ENCODE data around the gene HSD17B8. TPM values are rescaled to one million over a fixed set of nuclear protein-coding genes. Genes with fewer than 3 reads are reported as not detected.

Gene HSD17B8
- polyA plus RNA-seq, 1 of the 3 experiments (the other 2 are of a cell fraction), result 37.5 TPM

GRCh38 chr6:33248643-33248931, 44.1 kb downstream of the HSD17B8 start:
- no peaks in the 10 kb centered on the region for H4K20me1 ChIP-seq (ENCODE audit: insufficient read depth)
- H3K4me3 ChIP-seq (ENCODE audit: low read depth in 2 of 2, low read length in 1 of 2), result peak overlapping the region; percentile 62 to 76
- peak overlapping the region; percentile 72 for H3K9ac ChIP-seq
- H2AFZ ChIP-seq (ENCODE audit: low read depth), result peak overlapping the region; percentile 84
- H3K4me2 ChIP-seq, result peak overlapping the region; percentile 98
- peaks cover 39% of the 10 kb centered on the region for H3F3A ChIP-seq (replicated peaks; ENCODE audit: insufficient read depth)
- TF ChIP-seq EP300 (IDR thresholded peaks at IDR 0.05; ENCODE audit: borderline replicate concordance in 1 of 2, low read depth in 1 of 2, low read length in 1 of 2), result no peak
- TF ChIP-seq TAF1 (IDR thresholded peaks at IDR 0.05; ENCODE audit: borderline replicate concordance, low read depth, low read length), result peak; percentile 1; the same call in 1 of the 2 replicates
- H3K9me3 ChIP-seq, result no peaks in the 10 kb centered on the region
- no peaks in the 10 kb centered on the region for H3K9me2 ChIP-seq
- H3K4me1 ChIP-seq (ENCODE audit: control insufficient read depth in 1 of 2, insufficient read depth in 2 of 2, low read depth in 1 of 2, low read length in 1 of 2), result peaks cover 21 to 30% of the 10 kb centered on the region in 2 experiments
- H3K27ac ChIP-seq (ENCODE audit: low read depth in 2 of 2, low read length in 1 of 2), result peak overlapping the region; percentile 96
- peaks cover 10% of the 10 kb centered on the region; the same call in 1 of the 2 replicates for H3K79me2 ChIP-seq (ENCODE audit: insufficient read depth)
- 9% methylated on average over 13 of the region's 18 CpGs for WGBS (ENCODE audit: low lambda C conversion rate)
- H3K27me3 ChIP-seq (ENCODE audit: insufficient read depth), result no peaks in the 10 kb centered on the region; the same call in 1 of the 2 replicates
- H3K36me3 ChIP-seq (replicated peaks in 1 of 2; ENCODE audit: control insufficient read depth in 1 of 2, insufficient read depth in 2 of 2, low read length in 1 of 2), result peaks cover 6 to 14% of the 10 kb centered on the region in 2 experiments
- no peak for DNase-seq
- CTCF ChIA-PET, result interaction anchor here (0.6 to 7.3 kb wide), 58 partner anchors 10 to 395 kb away, joined by 3 to 96 read pairs (median 6); partner anchors contain the start of genes B3GALT4, HLA-DMA, HLA-DMB and HLA-DOA
- POLR2A ChIA-PET, result interaction anchor here (1.0 to 3.0 kb wide), 8 partner anchors 12 to 354 kb away, joined by 3 to 18 read pairs (median 5); partner anchors contain the start of genes B3GALT4, HSD17B8, RING1 and RPS18

- H3K27me3 ChIP-seq (ENCODE audit: insufficient read depth), result no peaks in the 10 kb centered on the region
- no peaks in the 10 kb centered on the region for H4K20me1 ChIP-seq (ENCODE audit: insufficient read depth)
- peaks cover 6 to 16% of the 10 kb centered on the region in 2 experiments for H3K36me3 ChIP-seq (replicated peaks in 1 of 2; ENCODE audit: control insufficient read depth in 1 of 2, insufficient read depth in 2 of 2, low read length in 1 of 2)
- DNase-seq, result peak; percentile 88
- CTCF ChIA-PET, result interaction anchor here (0.6 to 7.3 kb wide), 58 partner anchors 10 to 839 kb away, joined by 3 to 96 read pairs (median 6); partner anchors contain the start of genes B3GALT4, HLA-DMA, HLA-DMB and HLA-DOA
- no peaks in the 10 kb centered on the region for H3K9me3 ChIP-seq
- H3F3A ChIP-seq (replicated peaks; ENCODE audit: insufficient read depth), result peaks cover 41% of the 10 kb centered on the region
- peak overlapping the region; percentile 96 for H3K27ac ChIP-seq (ENCODE audit: low read depth in 2 of 2, low read length in 1 of 2)
- POLR2A ChIA-PET, result interaction anchor here (0.8 to 3.0 kb wide), 9 partner anchors 23 to 277 kb away, joined by 3 to 18 read pairs (median 5); partner anchors contain the start of genes B3GALT4, HSD17B8, RING1 and RPS18
- H3K9ac ChIP-seq, result peak overlapping the region; percentile 90
- whole genome bisulfite sequencing (ENCODE audit: low lambda C conversion rate), result 0% methylated on average over 14 of the region's 58 CpGs
- peak overlapping the region; percentile 62 to 76 for H3K4me3 ChIP-seq (ENCODE audit: low read depth in 2 of 2, low read length in 1 of 2)
- H3K4me1 ChIP-seq (ENCODE audit: control insufficient read depth in 1 of 2, insufficient read depth in 2 of 2, low read depth in 1 of 2, low read length in 1 of 2), result peaks cover 21 to 30% of the 10 kb centered on the region in 2 experiments
- H3K9me2 ChIP-seq, result no peaks in the 10 kb centered on the region
- peak overlapping the region; percentile 98 for H3K4me2 ChIP-seq
- peaks cover 10% of the 10 kb centered on the region; the same call in 1 of the 2 replicates for H3K79me2 ChIP-seq (ENCODE audit: insufficient read depth)
- H2AFZ ChIP-seq (ENCODE audit: low read depth), result peak overlapping the region; percentile 84
- no peak for TF ChIP-seq RCOR1 (IDR thresholded peaks at IDR 0.05; ENCODE audit: low read length)
- peak; percentile 85 for TF ChIP-seq RFX5 (IDR thresholded peaks at IDR 0.05; ENCODE audit: low read length)
- TF ChIP-seq CHD2 (IDR thresholded peaks at IDR 0.05; ENCODE audit: low read length, partially characterized antibody), result peak; percentile 27
- TF ChIP-seq IRF3 (IDR thresholded peaks at IDR 0.05; ENCODE audit: low read depth, low read length), result peak; percentile 16; the same call in 1 of the 2 replicates
- no peak for TF ChIP-seq ELF1 (IDR thresholded peaks at IDR 0.05)
- no peak for TF ChIP-seq GATA2 (CRISPR knock-in tag; IDR thresholded peaks at IDR 0.05)
- TF ChIP-seq NFIC (IDR thresholded peaks at IDR 0.05; ENCODE audit: borderline replicate concordance), result no peak
- no peak for TF ChIP-seq EP300 (IDR thresholded peaks at IDR 0.05; ENCODE audit: borderline replicate concordance in 1 of 2, low read depth in 1 of 2, low read length in 1 of 2)
- peak; percentile 70; the same call in 1 of the 2 replicates for TF ChIP-seq RXRA (IDR thresholded peaks at IDR 0.05; ENCODE audit: borderline replicate concordance, low read depth)
- TF ChIP-seq USF2 (IDR thresholded peaks at IDR 0.05; ENCODE audit: borderline replicate concordance, low read depth, low read length), result no peak
- TF ChIP-seq RAD21 (IDR thresholded peaks at IDR 0.05; ENCODE audit: low read length), result no peak
- TF ChIP-seq FOXJ3 (CRISPR knock-in tag; IDR thresholded peaks at IDR 0.05), result no peak
- peak; percentile 93 for TF ChIP-seq PBX3 (IDR thresholded peaks at IDR 0.05)
- TF ChIP-seq CTCF (IDR thresholded peaks at IDR 0.05), result no peak
- no peak for TF ChIP-seq EZH2phosphoT487 (IDR thresholded peaks at IDR 0.05; ENCODE audit: borderline replicate concordance, low read depth)
- TF ChIP-seq GABPA (IDR thresholded peaks at IDR 0.05; ENCODE audit: low read depth), result peak; percentile 59
These were observed 44.7 kb downstream of the HSD17B8 start for GRCh38 chr6:33248932-33249731.

All from SK-N-SH (cell line).